ENCODE results near the gene PDCD4. TPM values are rescaled to one million over a fixed set of nuclear protein-coding genes. Genes with fewer than 3 reads are reported as not detected.

The PDCD4 gene
- total and polyA plus RNA-seq, 2 of the 13 experiments (the other 11 are each of a cell fraction or from before 2014, with no cell fraction given), result 22.8 to 56.2 TPM

- TF ChIP-seq RCOR2 (CRISPR knock-in tag; IDR thresholded peaks at IDR 0.05), result peak; percentile 68; the same call in 1 of the 2 replicates
- TF ChIP-seq, protein P1, sequence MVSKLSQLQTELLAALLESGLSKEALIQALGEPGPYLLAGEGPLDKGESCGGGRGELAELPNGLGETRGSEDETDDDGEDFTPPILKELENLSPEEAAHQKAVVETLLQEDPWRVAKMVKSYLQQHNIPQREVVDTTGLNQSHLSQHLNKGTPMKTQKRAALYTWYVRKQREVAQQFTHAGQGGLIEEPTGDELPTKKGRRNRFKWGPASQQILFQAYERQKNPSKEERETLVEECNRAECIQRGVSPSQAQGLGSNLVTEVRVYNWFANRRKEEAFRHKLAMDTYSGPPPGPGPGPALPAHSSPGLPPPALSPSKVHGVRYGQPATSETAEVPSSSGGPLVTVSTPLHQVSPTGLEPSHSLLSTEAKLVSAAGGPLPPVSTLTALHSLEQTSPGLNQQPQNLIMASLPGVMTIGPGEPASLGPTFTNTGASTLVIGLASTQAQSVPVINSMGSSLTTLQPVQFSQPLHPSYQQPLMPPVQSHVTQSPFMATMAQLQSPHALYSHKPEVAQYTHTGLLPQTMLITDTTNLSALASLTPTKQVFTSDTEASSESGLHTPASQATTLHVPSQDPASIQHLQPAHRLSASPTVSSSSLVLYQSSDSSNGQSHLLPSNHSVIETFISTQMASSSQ (IDR thresholded peaks at IDR 0.05; ENCODE audit: low read depth), result 0 out of 2 replicates have a peak, but pooled peaks have one; percentile 30
- TF ChIP-seq, protein P1 (CRISPR knock-in tag; IDR thresholded peaks at IDR 0.05; ENCODE audit: borderline replicate concordance), result peak; percentile 56; the same call in 1 of the 2 replicates
- TF ChIP-seq, protein P2, sequence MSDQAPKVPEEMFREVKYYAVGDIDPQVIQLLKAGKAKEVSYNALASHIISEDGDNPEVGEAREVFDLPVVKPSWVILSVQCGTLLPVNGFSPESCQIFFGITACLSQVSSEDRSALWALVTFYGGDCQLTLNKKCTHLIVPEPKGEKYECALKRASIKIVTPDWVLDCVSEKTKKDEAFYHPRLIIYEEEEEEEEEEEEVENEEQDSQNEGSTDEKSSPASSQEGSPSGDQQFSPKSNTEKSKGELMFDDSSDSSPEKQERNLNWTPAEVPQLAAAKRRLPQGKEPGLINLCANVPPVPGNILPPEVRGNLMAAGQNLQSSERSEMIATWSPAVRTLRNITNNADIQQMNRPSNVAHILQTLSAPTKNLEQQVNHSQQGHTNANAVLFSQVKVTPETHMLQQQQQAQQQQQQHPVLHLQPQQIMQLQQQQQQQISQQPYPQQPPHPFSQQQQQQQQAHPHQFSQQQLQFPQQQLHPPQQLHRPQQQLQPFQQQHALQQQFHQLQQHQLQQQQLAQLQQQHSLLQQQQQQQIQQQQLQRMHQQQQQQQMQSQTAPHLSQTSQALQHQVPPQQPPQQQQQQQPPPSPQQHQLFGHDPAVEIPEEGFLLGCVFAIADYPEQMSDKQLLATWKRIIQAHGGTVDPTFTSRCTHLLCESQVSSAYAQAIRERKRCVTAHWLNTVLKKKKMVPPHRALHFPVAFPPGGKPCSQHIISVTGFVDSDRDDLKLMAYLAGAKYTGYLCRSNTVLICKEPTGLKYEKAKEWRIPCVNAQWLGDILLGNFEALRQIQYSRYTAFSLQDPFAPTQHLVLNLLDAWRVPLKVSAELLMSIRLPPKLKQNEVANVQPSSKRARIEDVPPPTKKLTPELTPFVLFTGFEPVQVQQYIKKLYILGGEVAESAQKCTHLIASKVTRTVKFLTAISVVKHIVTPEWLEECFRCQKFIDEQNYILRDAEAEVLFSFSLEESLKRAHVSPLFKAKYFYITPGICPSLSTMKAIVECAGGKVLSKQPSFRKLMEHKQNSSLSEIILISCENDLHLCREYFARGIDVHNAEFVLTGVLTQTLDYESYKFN (CRISPR knock-in tag; conservative IDR thresholded peaks at IDR 0.05), result peak; percentile 91
- TF ChIP-seq YEATS4 (CRISPR knock-in tag; IDR thresholded peaks at IDR 0.05; ENCODE audit: borderline replicate concordance), result peak; percentile 48; the same call in 1 of the 2 replicates
- no peak for TF ChIP-seq HNRNPK (IDR thresholded peaks at IDR 0.05; ENCODE audit: low read depth, low read length, poor library complexity, severe bottlenecking)
- TF ChIP-seq ZNF256 (CRISPR knock-in tag; conservative IDR thresholded peaks at IDR 0.05), result no peak
- no peak for TF ChIP-seq TCF7 (IDR thresholded peaks at IDR 0.05; ENCODE audit: low read depth)
- TF ChIP-seq, protein P3, sequence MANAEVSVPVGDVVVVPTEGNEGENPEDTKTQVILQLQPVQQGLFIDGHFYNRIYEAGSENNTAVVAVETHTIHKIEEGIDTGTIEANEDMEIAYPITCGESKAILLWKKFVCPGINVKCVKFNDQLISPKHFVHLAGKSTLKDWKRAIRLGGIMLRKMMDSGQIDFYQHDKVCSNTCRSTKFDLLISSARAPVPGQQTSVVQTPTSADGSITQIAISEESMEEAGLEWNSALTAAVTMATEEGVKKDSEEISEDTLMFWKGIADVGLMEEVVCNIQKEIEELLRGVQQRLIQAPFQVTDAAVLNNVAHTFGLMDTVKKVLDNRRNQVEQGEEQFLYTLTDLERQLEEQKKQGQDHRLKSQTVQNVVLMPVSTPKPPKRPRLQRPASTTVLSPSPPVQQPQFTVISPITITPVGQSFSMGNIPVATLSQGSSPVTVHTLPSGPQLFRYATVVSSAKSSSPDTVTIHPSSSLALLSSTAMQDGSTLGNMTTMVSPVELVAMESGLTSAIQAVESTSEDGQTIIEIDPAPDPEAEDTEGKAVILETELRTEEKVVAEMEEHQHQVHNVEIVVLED (CRISPR knock-in tag; IDR thresholded peaks at IDR 0.05; ENCODE audit: borderline replicate concordance), result no peak
- no peak for TF ChIP-seq ZNF558 (CRISPR knock-in tag; IDR thresholded peaks at IDR 0.05; ENCODE audit: borderline replicate concordance)
- no peak for TF ChIP-seq ZBTB8A (CRISPR knock-in tag; IDR thresholded peaks at IDR 0.05; ENCODE audit: borderline replicate concordance, low read depth)
- TF ChIP-seq ZSCAN20 (CRISPR knock-in tag; IDR thresholded peaks at IDR 0.05; ENCODE audit: borderline replicate concordance), result no peak
- no peak for TF ChIP-seq MAFK (conservative IDR thresholded peaks at IDR 0.05 in 1 of 2, IDR thresholded peaks at IDR 0.05 in 1 of 2; ENCODE audit: low read length in 2 of 2)
- no peak for TF ChIP-seq SMC3 (IDR thresholded peaks at IDR 0.05; ENCODE audit: low read length)
- TF ChIP-seq CCAR2 (optimal IDR thresholded peaks at IDR 0.05; ENCODE audit: low read depth, low read length), result no peak
- peak; percentile 76 for TF ChIP-seq FOXP4 (CRISPR knock-in tag; IDR thresholded peaks at IDR 0.05)
- no peak for TF ChIP-seq ZNF121 (CRISPR knock-in tag; IDR thresholded peaks at IDR 0.05)
These were observed 31.4 kb upstream of the PDCD4 start (continued) for GRCh38 chr10:110840225-110840922.
